Body of pancreas (tissue), 4 donors: Measurements from ENCODE around the gene VSX1.

Source experiments
- CTCF ChIP-seq, 7 experiments: fragments of 450-650 bp in 4 of 7; fragments of 200-600 bp in 3 of 7; sonication (generic) in 3 of 7; IDR thresholded peaks; one replicate each; pipeline ENCODE4 v1.5.1; 2016 to 2019; ENCODE audit warnings: antibody characterized with exemption in 7 of 7
- POLR2A ChIP-seq, 3 donors: fragments of 450-650 bp; IDR thresholded peaks; one replicate each; pipeline ENCODE4 v1.6.1; 2016; ENCODE audit warnings: antibody characterized with exemption in 3 of 3, mild to moderate bottlenecking in 2 of 3

DNA sequence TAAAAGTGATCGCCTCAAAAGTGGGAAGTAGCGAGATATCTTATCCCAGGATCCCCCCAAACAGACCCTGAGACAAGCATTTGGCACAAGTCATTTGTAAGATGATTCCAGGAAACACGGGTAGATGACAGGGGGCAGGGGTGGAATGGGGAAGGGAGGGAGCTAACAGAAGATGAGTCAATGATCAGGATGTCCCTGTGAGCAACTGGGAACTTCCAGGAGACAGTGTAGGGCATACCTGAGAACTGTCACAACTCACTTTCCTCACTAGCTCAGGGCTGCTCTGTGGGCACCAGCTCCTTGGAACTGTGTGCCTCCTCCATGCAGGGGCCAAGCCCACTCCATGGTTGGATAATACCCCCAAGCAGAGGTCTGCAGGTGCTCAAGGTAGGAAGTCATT lies 38.5 kb upstream of the VSX1 start:
- no peak for TF ChIP-seq CTCF (IDR thresholded peaks at IDR 0.05)
- no peak for TF ChIP-seq POLR2A (IDR thresholded peaks at IDR 0.05)
